ENCODE measurements around the gene S100A16. TPM values are rescaled to one million over a fixed set of nuclear protein-coding genes. Genes with fewer than 3 reads are reported as not detected.
A peak's percentile ranks its signal among the peaks of the same experiment; 100 is the strongest.

S100A16 gene
- total and polyA plus RNA-seq, 9 of the 15 experiments (the other 6 are each of a cell fraction or from before 2014, with no cell fraction given) = 1.6 to 6.9 (median 4.3) TPM

GRCh38 chr1:153566414-153567371 lies 46.2 kb downstream of the S100A16 start:
- Histone ChIP-seq H3K4me1 (replicated peaks in 1 of 2; ENCODE audit: control insufficient read depth in 2 of 2, insufficient read depth in 2 of 2, low read length in 2 of 2) (peaks cover 37 to 38% of the 10 kb centered on the region in 2 experiments), H3K27ac (ENCODE audit: extremely low read depth, low read depth, low read length) (peak overlapping the region; percentile 95), H3K9ac (ENCODE audit: insufficient read depth in 1 of 2, low read depth in 2 of 2, low read length in 2 of 2) (peak overlapping the region; percentile 60 to 89; a peak in 3 of 4 replicates), H3K9me3 (replicated peaks; ENCODE audit: control insufficient read depth, insufficient read depth, low read depth, low read length) (no peaks in the 10 kb centered on the region), H3K36me3 (ENCODE audit: control insufficient read depth, insufficient read depth, low read length) (no peaks in the 10 kb centered on the region), H4K20me1 (replicated peaks; ENCODE audit: control insufficient read depth, insufficient read depth, low read length) (no peaks in the 10 kb centered on the region), H3K27me3 (ENCODE audit: control insufficient read depth in 2 of 2, insufficient read depth in 2 of 2, low read length in 2 of 2) (no peaks in the 10 kb centered on the region), H2AFZ (ENCODE audit: low read depth, low read length) (peak overlapping the region; percentile 91), H3K4me2 (ENCODE audit: insufficient read depth, low read length) (peak overlapping the region; percentile 62), H3K9me1 (ENCODE audit: control insufficient read depth, insufficient read depth, low read length) (peaks cover 9% of the 10 kb centered on the region), H3K79me2 (ENCODE audit: control insufficient read depth, insufficient read depth, low read length) (no peaks in the 10 kb centered on the region), H3K4me3 (no peak overlapping the region)
- 36% methylated on average over 15 of the region's 16 CpGs for WGBS (ENCODE audit: insufficient coverage, low coverage, missing lambda C conversion rate)
- no TSS peak for BruUV-seq (replicated peaks)
- POLR2A ChIA-PET = interaction anchor here (0.5 to 1.2 kb wide), 4 partner anchors 37 to 1435 kb away, joined by 3 to 6 read pairs (median 4); partner anchors contain the start of gene S100A1
- in situ Hi-C loops (cut with MboI) (loop anchor here (5.0 to 10.0 kb wide), 2 partner anchors 34 to 52 kb away; no protein-coding TSS in a partner anchor), intact Hi-C loops (cut with micrococcal nuclease) (loop anchor here (5.0 kb wide), 1 partner anchor 181 kb away; no protein-coding TSS in a partner anchor)
- peak; percentile 89 for ATAC-seq
- FAIRE-seq = peak; percentile 91
- DNase-seq (ENCODE audit: extremely low read depth in 1 of 4, low spot score in 3 of 4) = peak; percentile 93 to 97 (median 96)
- CTCF ChIA-PET (ENCODE audit: low intra/inter-chr PET ratio) = interaction anchor here (5.0 kb wide), 1 partner anchor 56 kb away, joined by 58 read pairs; no protein-coding TSS in a partner anchor
- TF ChIP-seq ZNF766 (CRISPR knock-in tag; conservative IDR thresholded peaks at IDR 0.05) (no peak), RBM17 (IDR thresholded peaks at IDR 0.05; ENCODE audit: borderline replicate concordance, low read depth, low read length) (no peak), MYC (IDR thresholded peaks at IDR 0.05; ENCODE audit: low read depth, low read length) (no peak), MYC (CRISPR knock-in tag; IDR thresholded peaks at IDR 0.05; ENCODE audit: borderline replicate concordance, low read depth) (peak; percentile 50; the same call in 1 of the 2 replicates), ZNF175 (CRISPR knock-in tag; IDR thresholded peaks at IDR 0.05; ENCODE audit: low read depth) (no peak), TRIM28 (IDR thresholded peaks at IDR 0.05) (0 out of 2 replicates have a peak, but pooled peaks have one; percentile 31), CHD1 (IDR thresholded peaks at IDR 0.05; ENCODE audit: low read length) (no peak), CBFB (CRISPR knock-in tag; IDR thresholded peaks at IDR 0.05) (no peak), FOXP4 (CRISPR knock-in tag; IDR thresholded peaks at IDR 0.05; ENCODE audit: borderline replicate concordance) (0 out of 2 replicates have a peak, but pooled peaks have one; percentile 48), ZNF512 (tag; IDR thresholded peaks at IDR 0.05) (no peak), FOXA3 (CRISPR knock-in tag; conservative IDR thresholded peaks at IDR 0.05 in 1 of 2, IDR thresholded peaks at IDR 0.05 in 1 of 2) (peak in 1 of 2 experiments; percentile 43; a peak in 1 of 4 replicates), TSHZ1 (CRISPR knock-in tag; IDR thresholded peaks at IDR 0.05) (no peak)

All from K562 (cell line).